Neural progenitor cell (in vitro differentiated cells): Measurements from ENCODE around the gene SRRM5. TPM values are rescaled to one million over a fixed set of nuclear protein-coding genes. Genes with fewer than 3 reads are reported as not detected.
A peak's percentile ranks its signal among the peaks of the same experiment; 100 is the strongest.

Source experiments
- DNase-seq: peaks from one replicate; pipeline ENCODE4 v3.0.0-alpha.2; 2016; ENCODE audit warnings: low spot score
- H2AFZ ChIP-seq: fragments of 200-600 bp; sonication (generic); replicated peaks from 2 replicates; pipeline ENCODE4 v1.6.1; 2016; ENCODE audit warnings: antibody characterized with exemption
- H3F3A ChIP-seq: fragments of 200-600 bp; sonication (generic); 2 replicates; pipeline ENCODE4 v1.6.1; 2016; ENCODE audit warnings: antibody characterized with exemption, low read depth
- H3K27ac ChIP-seq: fragments of 200-600 bp; sonication (generic); 2 replicates; pipeline ENCODE4 v1.5.1; 2016; ENCODE audit warnings: mild to moderate bottlenecking
- H3K27me3 ChIP-seq: fragments of 200-600 bp; sonication (generic); 2 replicates; pipeline ENCODE4 v1.6.1; 2016; ENCODE audit warnings: mild to moderate bottlenecking, moderate library complexity
- H3K36me3 ChIP-seq: fragments of 200-600 bp; sonication (generic); 2 replicates; pipeline ENCODE4 v1.5.1; 2016
- H3K4me1 ChIP-seq: fragments of 200-600 bp; sonication (generic); 2 replicates; pipeline ENCODE4 v1.6.1; 2016; ENCODE audit warnings: mixed run types
- H3K4me2 ChIP-seq: fragments of 200-600 bp; sonication (generic); 2 replicates; pipeline ENCODE4 v1.6.1; 2016
- H3K4me3 ChIP-seq: fragments of 200-600 bp; sonication (generic); 2 replicates; pipeline ENCODE4 v1.5.1; 2016
- H3K79me2 ChIP-seq: fragments of 200-600 bp; sonication (generic); 2 replicates; pipeline ENCODE4 v1.6.1; 2016; ENCODE audit warnings: low read depth
- H3K9ac ChIP-seq: fragments of 200-600 bp; sonication (generic); 2 replicates; pipeline ENCODE4 v1.6.1; 2016
- H3K9me3 ChIP-seq: fragments of 200-600 bp; sonication (generic); 2 replicates; pipeline ENCODE4 v1.5.1; 2016; ENCODE audit warnings: low read depth
- H4K20me1 ChIP-seq: fragments of 200-600 bp; sonication (generic); 2 replicates; pipeline ENCODE4 v1.6.1; 2016; ENCODE audit warnings: low read depth
- H3K27ac Mint-ChIP-seq: 3 replicates; pipeline ENCODE4 v1.8.0; 2021; ENCODE audit warnings: mixed read lengths
- H3K27me3 Mint-ChIP-seq: 2 replicates; pipeline ENCODE4 v1.8.0; 2022; ENCODE audit warnings: low read depth, mild to moderate bottlenecking, inconsistent platforms, moderate library complexity, mixed read lengths; ENCODE audit not compliant: insufficient read depth
- H3K36me3 Mint-ChIP-seq: 3 replicates; pipeline ENCODE4 v1.8.0; 2021; ENCODE audit warnings: mixed read lengths
- H3K4me1 Mint-ChIP-seq: 3 replicates; pipeline ENCODE4 v1.8.0; 2021; ENCODE audit warnings: mixed read lengths
- H3K4me3 Mint-ChIP-seq: 3 replicates; pipeline ENCODE4 v1.8.0; 2021; ENCODE audit warnings: mild to moderate bottlenecking, moderate library complexity, mixed read lengths
- H3K9me3 Mint-ChIP-seq: 3 replicates; pipeline ENCODE4 v1.8.0; 2020; ENCODE audit warnings: mixed read lengths
- EZH2 ChIP-seq: fragments of 200-600 bp; sonication (generic); IDR thresholded peaks from 2 replicates; pipeline ENCODE4 v1.6.1; 2017; ENCODE audit warnings: antibody characterized with exemption, mild to moderate bottlenecking, moderate library complexity
- EZH2phosphoT487 ChIP-seq: fragments of 200-600 bp; sonication (generic); IDR thresholded peaks from 2 replicates; pipeline ENCODE4 v1.6.1; 2017; ENCODE audit warnings: antibody characterized with exemption
- total RNA-seq: library from RNA; depleted of rRNA; stranded (reverse); fragments of >200 nt; gene quantifications from 2 replicates; pipeline ENCODE4 v1.2.3, GENCODE V29; 2015; ENCODE audit warnings: low replicate concordance
- TF ChIP-seq, protein P1 (sequence below): fragments of 200-600 bp; sonication (generic); IDR thresholded peaks from 2 replicates; pipeline ENCODE4 v1.5.1; 2017; ENCODE audit warnings: antibody characterized with exemption, mild to moderate bottlenecking

Gene SRRM5
- total RNA-seq, 1 donor from 2014 or later, result not detected

DNA sequence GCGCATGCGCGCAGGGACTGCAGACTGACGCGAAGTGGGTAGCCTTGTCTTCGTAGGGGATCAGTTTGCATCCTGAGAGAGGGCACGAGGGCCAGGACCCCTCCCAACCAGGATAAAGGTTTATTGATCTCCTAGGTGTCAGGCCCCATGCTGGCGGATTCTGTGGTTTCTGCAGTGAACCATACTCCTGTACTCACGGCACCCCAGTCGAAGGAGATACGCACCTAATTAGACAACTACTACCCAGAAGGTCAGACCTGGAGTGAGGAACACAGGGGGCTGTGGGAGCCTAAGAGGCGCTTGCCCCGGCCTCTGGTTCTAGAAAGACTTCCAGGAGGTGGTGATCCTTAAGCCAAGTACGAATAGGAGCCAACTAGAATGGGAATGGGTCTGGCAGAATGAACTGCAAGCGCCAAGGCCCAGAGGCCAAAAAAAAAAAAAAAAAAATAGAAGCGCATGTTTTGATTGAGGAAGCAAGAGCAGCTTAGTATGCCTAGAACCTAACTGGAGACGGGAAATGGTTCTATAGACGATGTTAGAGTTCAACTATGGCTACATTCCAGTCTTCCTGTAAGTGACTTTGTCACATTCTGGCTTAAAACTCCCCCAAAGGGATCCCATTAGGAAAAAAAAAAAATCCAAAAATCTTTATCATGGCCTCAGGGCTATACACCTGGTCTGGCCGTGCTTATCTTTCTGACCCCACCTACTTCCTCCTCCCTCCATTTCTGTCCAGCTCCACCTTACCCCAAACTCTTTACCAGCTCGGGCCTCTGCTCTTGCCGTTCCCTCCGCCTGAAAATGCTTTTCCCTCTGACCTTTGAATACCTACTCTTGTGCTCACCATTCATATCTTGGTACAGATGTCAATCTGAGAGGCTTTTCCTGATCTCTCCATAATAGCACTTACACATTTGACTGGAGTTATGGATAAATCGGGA lies 8.4 kb downstream of the SRRM5 start:
- peak overlapping the region; percentile 63 for H2AFZ ChIP-seq
- peaks cover 3% of the 10 kb centered on the region for H3K27me3 Mint-ChIP-seq

DNA sequence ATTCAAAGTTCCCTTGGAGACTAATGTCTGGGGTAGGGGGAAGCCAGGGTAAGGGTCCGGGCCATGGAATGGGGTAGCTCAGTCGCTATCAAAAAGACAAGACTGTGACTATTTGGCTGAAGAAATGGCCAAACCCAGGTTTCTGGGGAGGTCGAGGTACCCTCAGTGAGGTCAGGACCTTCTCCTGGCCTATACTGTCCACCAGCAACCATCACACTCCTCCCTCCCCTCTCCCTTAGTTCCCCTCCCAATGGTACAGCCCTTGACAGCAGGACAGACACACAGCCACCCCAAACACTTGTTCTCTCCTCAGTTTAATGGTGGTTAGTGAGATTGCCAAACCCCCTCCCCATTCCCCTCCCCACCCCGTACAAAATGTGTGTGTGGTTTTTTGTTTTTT lies 10.2 kb downstream of the SRRM5 start:
- Histone ChIP-seq H4K20me1 (peaks cover 34% of the 10 kb centered on the region), H3F3A (peaks cover 50% of the 10 kb centered on the region), H3K4me2 (no peak overlapping the region), H3K27ac (no peak overlapping the region), H3K4me3 (no peak overlapping the region), H3K79me2 (peaks cover 32% of the 10 kb centered on the region), H2AFZ (no peak overlapping the region), H3K36me3 (no peaks in the 10 kb centered on the region), H3K27me3 (no peaks in the 10 kb centered on the region), H3K9ac (no peak overlapping the region), H3K4me1 (peaks cover 11% of the 10 kb centered on the region), H3K9me3 (no peaks in the 10 kb centered on the region)
- TF ChIP-seq EZH2phosphoT487 (no peak), EZH2 (no peak)
- TF ChIP-seq, protein P1, sequence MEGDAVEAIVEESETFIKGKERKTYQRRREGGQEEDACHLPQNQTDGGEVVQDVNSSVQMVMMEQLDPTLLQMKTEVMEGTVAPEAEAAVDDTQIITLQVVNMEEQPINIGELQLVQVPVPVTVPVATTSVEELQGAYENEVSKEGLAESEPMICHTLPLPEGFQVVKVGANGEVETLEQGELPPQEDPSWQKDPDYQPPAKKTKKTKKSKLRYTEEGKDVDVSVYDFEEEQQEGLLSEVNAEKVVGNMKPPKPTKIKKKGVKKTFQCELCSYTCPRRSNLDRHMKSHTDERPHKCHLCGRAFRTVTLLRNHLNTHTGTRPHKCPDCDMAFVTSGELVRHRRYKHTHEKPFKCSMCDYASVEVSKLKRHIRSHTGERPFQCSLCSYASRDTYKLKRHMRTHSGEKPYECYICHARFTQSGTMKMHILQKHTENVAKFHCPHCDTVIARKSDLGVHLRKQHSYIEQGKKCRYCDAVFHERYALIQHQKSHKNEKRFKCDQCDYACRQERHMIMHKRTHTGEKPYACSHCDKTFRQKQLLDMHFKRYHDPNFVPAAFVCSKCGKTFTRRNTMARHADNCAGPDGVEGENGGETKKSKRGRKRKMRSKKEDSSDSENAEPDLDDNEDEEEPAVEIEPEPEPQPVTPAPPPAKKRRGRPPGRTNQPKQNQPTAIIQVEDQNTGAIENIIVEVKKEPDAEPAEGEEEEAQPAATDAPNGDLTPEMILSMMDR, result no peak
- no peaks in the 10 kb centered on the region for H3K9me3 Mint-ChIP-seq
- no peak overlapping the region for H3K4me3 Mint-ChIP-seq
- no peak for DNase-seq
- no peak overlapping the region for H3K27ac Mint-ChIP-seq
- peaks cover 25% of the 10 kb centered on the region for H3K4me1 Mint-ChIP-seq
- peaks cover 3% of the 10 kb centered on the region for H3K27me3 Mint-ChIP-seq
- H3K36me3 Mint-ChIP-seq, result peaks cover 25% of the 10 kb centered on the region

More for the DNA sequence above, 8.4 kb downstream of the SRRM5 start:
- H3K4me3 Mint-ChIP-seq, result peak overlapping the region; percentile 92
- peaks cover 50% of the 10 kb centered on the region for H3F3A ChIP-seq
- H3K27me3 ChIP-seq, result no peaks in the 10 kb centered on the region
- no peak overlapping the region for H3K9ac ChIP-seq
- no peaks in the 10 kb centered on the region for H3K9me3 Mint-ChIP-seq
- peaks cover 50% of the 10 kb centered on the region for H3K79me2 ChIP-seq
- no peak for TF ChIP-seq EZH2phosphoT487
- TF ChIP-seq, protein P1, result no peak
- no peak for TF ChIP-seq EZH2
- peaks cover 25% of the 10 kb centered on the region for H3K36me3 Mint-ChIP-seq
- no peaks in the 10 kb centered on the region for H3K9me3 ChIP-seq
- H3K27ac ChIP-seq, result peak overlapping the region; percentile 99
- no peaks in the 10 kb centered on the region for H3K36me3 ChIP-seq
- peak overlapping the region; percentile 71 for H3K4me2 ChIP-seq
- peak overlapping the region; percentile 47 for H3K4me3 ChIP-seq
- no peak for DNase-seq
- H3K4me1 Mint-ChIP-seq, result peaks cover 23% of the 10 kb centered on the region
- peaks cover 11% of the 10 kb centered on the region for H3K4me1 ChIP-seq
- H4K20me1 ChIP-seq, result peaks cover 21% of the 10 kb centered on the region
- peak overlapping the region; percentile 99 for H3K27ac Mint-ChIP-seq

DNA sequence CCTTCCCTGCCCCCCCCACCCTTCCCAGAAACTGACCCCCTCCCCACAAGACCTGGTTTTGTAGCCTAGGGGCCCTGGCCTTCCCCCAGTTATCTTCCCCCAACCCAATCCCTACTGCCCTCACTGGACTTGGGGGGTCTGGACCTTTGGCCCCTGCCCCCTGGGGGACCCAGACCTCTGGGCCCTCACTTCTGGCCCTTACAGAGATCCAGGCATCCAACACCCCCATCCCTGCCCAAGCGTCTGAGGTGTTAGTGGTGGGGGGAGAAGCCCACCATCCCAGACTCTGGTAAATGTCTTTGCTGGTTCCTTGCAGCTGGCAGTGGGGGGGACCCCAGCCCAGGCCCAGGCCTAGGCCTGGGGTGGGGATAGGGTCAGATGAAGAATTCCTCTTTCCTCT lies 11.1 kb downstream of the SRRM5 start:
- peaks cover 11% of the 10 kb centered on the region for H3K4me1 ChIP-seq
- peaks cover 34% of the 10 kb centered on the region for H4K20me1 ChIP-seq
- H3K79me2 ChIP-seq, result peaks cover 23% of the 10 kb centered on the region
- H3K9ac ChIP-seq, result no peak overlapping the region
- Mint-ChIP-seq H3K9me3 (no peaks in the 10 kb centered on the region), H3K27me3 (peaks cover 3% of the 10 kb centered on the region), H3K4me1 (peaks cover 29% of the 10 kb centered on the region), H3K27ac (no peak overlapping the region), H3K4me3 (no peak overlapping the region), H3K36me3 (peaks cover 27% of the 10 kb centered on the region)
- no peak overlapping the region for H3K4me3 ChIP-seq
- H3K4me2 ChIP-seq, result no peak overlapping the region
- H2AFZ ChIP-seq, result no peak overlapping the region
- H3K9me3 ChIP-seq, result no peaks in the 10 kb centered on the region
- TF ChIP-seq EZH2, result no peak
- TF ChIP-seq EZH2phosphoT487, result no peak
- TF ChIP-seq, protein P1, result no peak
- no peak for DNase-seq
- H3K27me3 ChIP-seq, result no peaks in the 10 kb centered on the region
- H3F3A ChIP-seq, result peaks cover 50% of the 10 kb centered on the region
- H3K36me3 ChIP-seq, result no peaks in the 10 kb centered on the region
- H3K27ac ChIP-seq, result no peak overlapping the region
